ENCODE measurements around the gene PLXNA4. TPM values are rescaled to one million over a fixed set of nuclear protein-coding genes. Genes with fewer than 3 reads are reported as not detected.
A peak's percentile ranks its signal among the peaks of the same experiment; 100 is the strongest.

Gene PLXNA4
- total RNA-seq, 1 donor from 2014 or later: 0.38 TPM

DNA sequence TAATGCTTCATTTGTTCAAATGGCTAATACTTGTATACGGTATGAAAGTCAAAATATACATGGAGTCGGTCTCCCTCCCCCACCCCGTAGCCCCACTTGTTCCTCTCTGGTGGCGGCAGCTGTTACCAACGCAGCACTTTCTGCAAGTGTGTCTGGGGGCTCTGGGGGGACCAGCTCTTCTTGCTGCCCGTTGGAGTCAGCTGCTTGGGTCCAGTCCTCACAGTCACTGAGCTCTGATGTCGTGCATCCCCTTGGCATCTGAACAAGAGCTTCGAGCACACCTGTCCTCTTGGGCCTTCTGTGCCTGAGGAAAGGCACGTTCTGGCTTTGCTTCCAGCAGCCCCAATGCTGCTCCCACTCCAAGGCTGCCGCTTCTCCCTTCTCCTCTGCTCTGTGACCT, 493.1 kb downstream of the PLXNA4 start:
- DNase-seq (ENCODE audit: low spot score) (no peak), ATAC-seq (no peak)

DNA sequence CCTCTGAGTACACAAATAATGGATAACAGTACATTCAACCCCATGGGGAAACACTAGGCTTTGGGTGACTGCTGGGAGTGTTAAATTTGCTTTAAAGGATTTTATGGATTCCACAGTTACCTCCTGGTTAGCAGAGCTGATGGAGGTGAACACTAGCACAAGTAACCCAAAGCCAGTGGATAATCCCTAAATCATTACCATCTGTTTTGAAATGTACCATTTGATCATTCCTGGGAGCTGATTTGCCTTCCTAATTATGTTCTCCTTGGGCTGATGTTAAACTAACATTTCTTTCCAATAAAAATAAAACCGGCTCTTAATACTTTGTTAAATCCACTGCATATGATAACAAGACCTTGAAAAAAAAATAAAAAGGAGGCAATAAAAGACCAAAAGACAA, 493.9 kb downstream of the PLXNA4 start:
- ATAC-seq (no peak), DNase-seq (ENCODE audit: low spot score) (no peak)

DNA sequence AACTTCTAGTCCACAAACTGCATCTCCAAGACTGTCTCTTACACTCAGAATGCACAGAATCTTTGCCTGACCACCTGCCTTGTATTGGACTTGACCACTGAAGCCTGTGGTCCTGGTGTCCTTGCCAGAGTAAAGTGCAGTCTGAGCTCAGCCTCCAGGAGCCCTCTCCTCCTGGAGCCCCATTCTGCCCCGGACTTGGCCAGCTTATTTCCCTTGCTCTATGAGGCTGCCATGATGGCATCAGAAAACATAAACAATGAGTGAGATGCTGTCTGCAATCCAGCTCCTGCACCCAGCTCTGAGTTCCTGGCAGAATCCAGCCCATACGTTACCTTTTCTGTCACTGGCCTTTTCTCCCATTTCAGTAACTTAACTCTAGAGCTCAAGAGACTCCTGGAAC, 494.6 kb downstream of the PLXNA4 start:
- ATAC-seq: no peak
- DNase-seq (ENCODE audit: low spot score): no peak

DNA sequence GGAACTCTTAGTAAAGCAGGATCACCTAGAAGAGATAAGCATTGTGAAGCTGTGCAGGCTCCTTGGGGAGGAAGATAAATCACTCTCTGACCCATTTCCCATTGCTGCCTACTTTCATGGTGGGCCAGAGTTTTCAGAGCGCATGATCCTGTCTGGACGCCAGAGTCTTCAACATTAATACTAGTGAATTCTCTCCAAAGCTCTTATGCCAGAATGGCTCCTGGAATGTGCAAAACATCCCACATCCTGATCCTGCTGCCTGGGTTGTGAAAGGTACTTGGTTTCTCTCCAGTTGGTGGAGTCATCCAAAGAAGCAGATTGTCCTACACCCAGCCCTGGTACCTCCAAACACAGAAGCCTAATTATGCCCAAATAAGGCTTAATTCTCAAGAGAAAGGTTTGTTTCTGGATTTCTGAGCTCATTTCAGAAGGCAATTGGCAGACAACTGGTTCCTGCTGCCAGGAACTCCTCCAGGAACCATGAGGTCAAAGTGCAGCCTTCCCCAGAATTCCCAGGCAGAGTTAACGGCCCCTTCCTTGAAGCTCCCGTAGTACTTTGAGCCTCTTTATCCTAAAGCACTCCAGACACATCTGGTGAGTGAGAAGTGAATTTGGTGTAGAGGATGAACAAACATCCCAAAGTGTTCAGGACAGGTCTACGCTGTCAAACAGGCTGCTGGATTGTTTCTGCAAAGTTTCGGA, 495.2 kb downstream of the PLXNA4 start:
- ATAC-seq (peak; percentile 20), DNase-seq (ENCODE audit: low spot score) (no peak)

DNA sequence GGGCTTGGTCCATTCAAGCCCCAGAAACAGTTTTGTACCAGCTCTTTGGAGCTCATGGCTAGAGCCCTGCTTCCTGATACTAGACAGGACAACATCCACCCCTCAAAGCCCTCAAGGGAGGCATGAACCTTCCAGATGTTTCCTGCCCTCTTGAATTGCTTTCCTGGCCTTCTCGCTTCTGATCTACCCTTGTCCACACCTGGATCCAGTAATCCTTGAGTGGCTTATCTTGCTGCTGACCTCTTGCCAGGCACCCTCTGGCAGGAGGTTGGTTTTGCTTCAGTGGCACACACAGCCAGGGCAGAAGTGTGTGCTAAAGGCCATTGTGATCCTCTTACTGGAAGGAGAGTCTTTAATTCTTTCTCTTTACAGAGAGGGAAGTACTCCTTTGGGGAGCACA, 495.8 kb downstream of the PLXNA4 start:
- DNase-seq (ENCODE audit: low spot score) (no peak), ATAC-seq (no peak)

DNA sequence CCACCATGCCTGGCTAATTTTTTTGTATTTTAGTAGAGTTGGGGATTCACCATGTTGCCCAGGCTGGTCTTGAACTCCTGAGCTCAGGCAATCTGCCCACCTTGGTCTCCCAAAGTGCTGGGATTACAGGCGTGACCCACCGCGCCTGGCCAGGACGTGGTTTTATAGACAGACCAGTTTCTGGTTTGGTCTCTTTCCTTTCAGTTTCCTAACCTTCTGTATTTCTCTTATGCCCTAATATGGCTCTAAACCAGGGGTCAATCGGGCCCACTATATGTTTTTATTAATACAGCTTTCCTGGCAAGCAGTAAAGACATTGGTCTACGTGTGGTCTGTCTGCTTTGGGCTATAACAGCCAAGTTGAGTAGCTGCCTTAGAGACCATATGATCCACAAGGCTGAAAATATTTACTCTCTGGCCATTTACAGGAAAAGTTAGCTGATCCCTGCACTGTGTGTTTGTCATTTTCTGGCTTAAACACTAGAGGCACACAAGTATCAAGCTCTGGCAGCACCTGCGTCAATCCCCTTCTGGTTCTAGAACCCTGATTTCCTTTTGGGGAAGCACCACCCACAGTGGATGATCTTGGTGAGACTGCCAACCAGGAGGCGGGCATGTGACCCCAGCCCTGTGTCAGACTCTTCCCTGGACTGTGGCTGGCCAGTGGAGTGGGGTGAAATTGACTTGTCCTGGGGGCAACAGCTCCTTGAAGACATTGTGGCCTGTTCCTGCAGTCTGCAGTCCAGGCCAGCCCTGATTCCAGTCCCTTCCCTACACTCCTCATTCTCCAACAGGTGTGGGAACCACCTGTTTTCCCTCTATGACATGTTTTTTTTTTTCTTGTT, 497.2 kb downstream of the PLXNA4 start:
- ATAC-seq: no peak
- DNase-seq (ENCODE audit: low spot score): no peak

DNA sequence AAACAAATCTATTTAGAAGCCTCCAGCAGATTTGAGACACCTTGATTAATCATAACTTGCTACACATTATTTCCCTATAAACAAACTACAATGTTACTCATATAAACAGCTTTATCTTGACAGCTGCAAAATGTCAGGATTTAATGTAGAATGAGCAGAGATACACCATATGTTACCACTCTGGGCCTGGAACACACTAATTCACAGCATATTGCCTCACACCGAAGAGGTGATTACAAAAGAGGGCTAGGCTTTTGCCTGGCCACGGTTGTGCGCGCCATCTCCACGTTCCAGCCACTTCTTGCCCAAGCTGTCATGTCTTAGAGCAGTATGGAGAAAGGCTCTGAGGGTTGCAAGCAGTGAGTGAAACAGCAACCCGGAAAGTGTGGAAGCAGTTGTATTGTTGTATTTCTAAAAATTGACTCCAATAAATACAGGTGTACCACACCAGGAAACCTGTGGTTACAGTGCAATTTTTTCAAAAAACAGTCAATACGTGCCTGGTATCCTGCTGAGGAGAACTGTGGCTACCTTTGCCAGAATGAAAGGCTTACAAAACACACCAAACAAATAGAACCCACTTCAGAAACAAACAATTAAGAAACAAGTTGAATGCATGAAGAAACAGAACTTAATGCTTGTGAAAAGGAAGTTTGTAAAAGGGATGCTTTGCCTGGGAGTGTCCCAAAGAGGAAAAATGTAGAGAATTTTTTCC, 498.1 kb downstream of the PLXNA4 start:
- no peak for DNase-seq (ENCODE audit: low spot score)
- peak; percentile 58 for ATAC-seq

DNA sequence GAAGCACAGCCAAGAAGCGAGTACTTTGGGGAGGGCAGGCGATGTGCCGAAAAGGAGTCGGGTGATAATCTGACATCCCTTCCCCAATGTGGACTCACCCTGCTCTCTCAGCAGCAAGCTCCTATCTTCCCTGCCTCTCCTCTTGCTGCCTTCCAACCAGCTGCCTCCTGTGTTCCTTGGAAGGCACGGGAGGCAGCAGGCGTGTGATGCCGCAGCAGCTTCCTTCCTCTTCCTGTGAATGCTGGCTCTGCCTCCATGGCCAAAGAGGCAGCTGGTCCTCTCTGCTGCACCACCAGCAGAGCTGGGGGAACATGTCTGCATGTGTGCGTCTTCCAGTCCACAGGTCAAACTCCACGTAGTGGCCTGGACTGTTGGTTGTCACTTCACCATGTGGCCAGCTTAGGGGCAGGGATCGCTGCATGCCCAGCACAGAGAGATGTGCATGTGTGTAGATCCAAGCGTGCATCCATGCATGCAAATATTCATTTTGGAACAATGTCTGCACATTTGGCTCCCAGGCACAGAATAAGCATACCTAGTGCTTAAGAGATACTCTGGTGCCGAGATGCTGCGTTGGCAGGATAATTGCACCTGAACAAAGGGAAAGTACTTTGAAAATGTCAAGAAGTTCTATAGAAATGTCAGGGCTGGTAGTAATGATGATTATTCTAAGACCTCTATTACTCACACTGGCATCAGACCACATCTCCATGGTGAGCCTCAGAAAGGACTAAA, 499.8 kb downstream of the PLXNA4 start:
- ATAC-seq: peak; percentile 38
- DNase-seq (ENCODE audit: low spot score): no peak

DNA sequence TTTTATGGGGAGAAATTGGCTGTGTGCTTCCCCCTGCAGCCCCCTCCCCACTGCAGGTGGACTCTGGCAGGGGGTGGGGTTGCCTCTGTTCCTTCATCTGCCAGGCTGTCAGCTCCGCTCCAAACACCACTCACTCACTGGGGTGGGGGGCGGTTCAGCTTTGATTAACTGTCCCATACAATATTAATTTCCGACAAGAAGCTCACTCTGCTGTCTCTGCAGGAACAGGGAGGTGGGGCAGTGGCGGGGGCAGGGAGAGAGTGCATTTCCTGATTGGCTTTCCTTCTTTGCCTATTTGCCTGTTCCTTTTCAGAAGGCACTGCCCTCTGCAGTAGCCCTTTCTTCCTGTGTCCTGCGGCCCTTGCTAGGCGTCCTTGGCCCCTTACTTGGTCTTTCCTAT, 500.8 kb downstream of the PLXNA4 start:
- DNase-seq (ENCODE audit: low spot score) (no peak), ATAC-seq (no peak)

DNA sequence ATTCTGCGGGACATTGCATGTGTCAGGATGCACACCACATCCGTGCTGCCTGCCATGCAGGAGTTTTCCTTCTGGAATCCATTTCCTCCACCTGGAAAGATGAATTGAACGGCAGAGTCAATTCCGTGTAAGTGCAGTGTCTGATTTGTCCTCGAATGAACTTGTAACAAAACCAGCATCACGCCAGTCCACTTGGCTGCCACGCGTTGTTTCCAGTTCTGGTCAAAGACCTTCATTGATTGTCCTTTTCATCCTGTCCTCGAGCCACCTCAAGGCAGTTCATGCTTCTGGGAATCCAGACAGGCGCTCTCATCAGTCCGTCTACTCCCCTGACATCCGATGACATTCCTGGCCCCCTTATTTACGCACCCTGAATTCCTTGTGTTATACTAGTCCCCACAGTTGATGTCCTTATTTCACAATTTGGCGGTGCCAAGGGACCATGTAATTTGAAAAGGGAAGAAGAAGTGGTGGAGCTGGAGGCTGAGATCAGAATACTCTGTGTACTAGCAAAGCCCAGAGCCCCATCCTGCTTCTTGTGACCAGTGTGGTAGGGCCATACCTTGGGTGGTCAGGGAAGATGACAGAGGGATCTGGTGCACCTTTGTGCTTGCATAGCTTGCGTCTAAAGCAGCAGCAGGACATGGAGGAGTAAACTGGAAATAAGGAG, 502.2 kb downstream of the PLXNA4 start:
- peak; percentile 77 for DNase-seq (ENCODE audit: low spot score)
- peak; percentile 87 for ATAC-seq
